ENCODE data around the gene TNS3. TPM values are rescaled to one million over a fixed set of nuclear protein-coding genes. Genes with fewer than 3 reads are reported as not detected.

The TNS3 gene
- total and polyA plus RNA-seq, 2 of the 13 experiments (the other 11 are each of a cell fraction or from before 2014, with no cell fraction given) = 52.9 to 55.7 TPM

GRCh38 chr7:47580811-47581331 is 1.0 kb downstream of the TNS3 start:
- DNase-seq (ENCODE audit: low spot score) (peak; percentile 12), ATAC-seq (peak; percentile 11), FAIRE-seq (no peak)
- in situ Hi-C loops (cut with HindIII; ENCODE audit: extremely low pct_ligation_motif_present, low pct_unique_long_range_greater_than_20kb) = no loop called here
- Histone ChIP-seq H3K4me2 (ENCODE audit: low read depth, low read length) (peak overlapping the region; percentile 87), H3K27ac (ENCODE audit: extremely low read length, insufficient read depth, low read length) (peak overlapping the region; percentile 82), H3K36me3 (replicated peaks in 1 of 2; ENCODE audit: control insufficient read depth in 1 of 2, insufficient read depth in 2 of 2, low read length in 2 of 2) (peaks cover 1 to 11% of the 10 kb centered on the region in 2 experiments; a peak in 4 of 5 replicates), H4K20me1 (ENCODE audit: insufficient read depth, low read length) (peaks cover 10% of the 10 kb centered on the region; the same call in 1 of the 2 replicates), H3K27me3 (ENCODE audit: control insufficient read depth in 1 of 2, insufficient read depth in 2 of 2, low read length in 2 of 2) (no peaks in the 10 kb centered on the region; a peak in 1 of 5 replicates), H3K79me2 (ENCODE audit: insufficient read depth, low read length) (peaks cover 43% of the 10 kb centered on the region), H3K4me1 (ENCODE audit: insufficient read depth, low read length) (peaks cover 68% of the 10 kb centered on the region), H3K9me3 (ENCODE audit: low read length) (no peaks in the 10 kb centered on the region), H3K4me3 (replicated peaks in 1 of 3; ENCODE audit: insufficient read depth in 1 of 3, low read depth in 2 of 3, low read length in 3 of 3) (peak overlapping the region; percentile 86 to 91 (median 89)), H3K9ac (ENCODE audit: insufficient read depth, low read depth, low read length) (peak overlapping the region; percentile 92), H2AFZ (ENCODE audit: low read length) (no peak overlapping the region)
- intact Hi-C loops (cut with micrococcal nuclease; ENCODE audit: unreplicated experiment) = loop anchor here (1.0 to 5.0 kb wide), 4 partner anchors 41 to 236 kb away; no protein-coding TSS in a partner anchor
- WGBS (ENCODE audit: low lambda C conversion rate) = 0% methylated on average over 11 of the region's 15 CpGs
- no TSS peak for BruUV-seq (replicated peaks)
- ChIA-PET POLR2A (interaction anchor here (0.7 to 3.3 kb wide), 18 partner anchors 10 to 225 kb away, joined by 3 to 25 read pairs (median 5); no protein-coding TSS in a partner anchor), CTCF (ENCODE audit: low intra/inter-chr PET ratio, low total read pairs) (no interaction called here)
- TF ChIP-seq AHDC1 (CRISPR knock-in tag; IDR thresholded peaks at IDR 0.05; ENCODE audit: borderline replicate concordance) = no peak
- no peak for TF ChIP-seq RFX5 (IDR thresholded peaks at IDR 0.05; ENCODE audit: low read depth, low read length)
- no peak for TF ChIP-seq ZNF335 (CRISPR knock-in tag; IDR thresholded peaks at IDR 0.05)
- TF ChIP-seq TEAD2 (CRISPR knock-in tag; IDR thresholded peaks at IDR 0.05) = no peak
- no peak for TF ChIP-seq ZNF513 (CRISPR knock-in tag; conservative IDR thresholded peaks at IDR 0.05)
- no peak for TF ChIP-seq RFX1 (IDR thresholded peaks at IDR 0.05)
- TF ChIP-seq TBL1XR1 (IDR thresholded peaks at IDR 0.05; ENCODE audit: borderline replicate concordance, low read length, partially characterized antibody) = no peak
- no peak for TF ChIP-seq ZNF512B (CRISPR knock-in tag; IDR thresholded peaks at IDR 0.05; ENCODE audit: borderline replicate concordance)
- TF ChIP-seq BCL6 (CRISPR knock-in tag; IDR thresholded peaks at IDR 0.05) = no peak
- TF ChIP-seq POGZ (CRISPR knock-in tag; IDR thresholded peaks at IDR 0.05) = no peak
- no peak for TF ChIP-seq ZNF768 (CRISPR knock-in tag; IDR thresholded peaks at IDR 0.05)
- no peak for TF ChIP-seq RXRA (CRISPR knock-in tag; IDR thresholded peaks at IDR 0.05)

Measured in HepG2 (cell line).